Suprapubic skin (tissue), 4 donors: ENCODE data around the gene GRK5.

Experiments
- POLR2A ChIP-seq, 2 donors: fragments of 450-650 bp; IDR thresholded peaks; one replicate each; pipeline ENCODE4 v1.6.1; 2017; ENCODE audit warnings: antibody characterized with exemption in 2 of 2, mild to moderate bottlenecking in 2 of 2, moderate library complexity in 2 of 2
- POLR2AphosphoS5 ChIP-seq, 3 donors: sonication (generic); formaldehyde crosslinking; IDR thresholded peaks; one replicate each; pipeline ENCODE4 v1.6.1; 2017; ENCODE audit warnings: antibody characterized with exemption in 3 of 3
- TF ChIP-seq, protein P1 (sequence below), 2 donors: fragments of 200-600 bp in 1 of 2; fragments of 450-650 bp in 1 of 2; sonication (generic) in 1 of 2; IDR thresholded peaks; one replicate each; pipeline ENCODE4 v1.5.1; 2016 to 2019; ENCODE audit warnings: antibody characterized with exemption in 2 of 2, mild to moderate bottlenecking in 1 of 2, moderate library complexity in 1 of 2

GRCh38 chr10:119209035-119209735 is 1.8 kb downstream of the GRK5 start:
- TF ChIP-seq, protein P1, sequence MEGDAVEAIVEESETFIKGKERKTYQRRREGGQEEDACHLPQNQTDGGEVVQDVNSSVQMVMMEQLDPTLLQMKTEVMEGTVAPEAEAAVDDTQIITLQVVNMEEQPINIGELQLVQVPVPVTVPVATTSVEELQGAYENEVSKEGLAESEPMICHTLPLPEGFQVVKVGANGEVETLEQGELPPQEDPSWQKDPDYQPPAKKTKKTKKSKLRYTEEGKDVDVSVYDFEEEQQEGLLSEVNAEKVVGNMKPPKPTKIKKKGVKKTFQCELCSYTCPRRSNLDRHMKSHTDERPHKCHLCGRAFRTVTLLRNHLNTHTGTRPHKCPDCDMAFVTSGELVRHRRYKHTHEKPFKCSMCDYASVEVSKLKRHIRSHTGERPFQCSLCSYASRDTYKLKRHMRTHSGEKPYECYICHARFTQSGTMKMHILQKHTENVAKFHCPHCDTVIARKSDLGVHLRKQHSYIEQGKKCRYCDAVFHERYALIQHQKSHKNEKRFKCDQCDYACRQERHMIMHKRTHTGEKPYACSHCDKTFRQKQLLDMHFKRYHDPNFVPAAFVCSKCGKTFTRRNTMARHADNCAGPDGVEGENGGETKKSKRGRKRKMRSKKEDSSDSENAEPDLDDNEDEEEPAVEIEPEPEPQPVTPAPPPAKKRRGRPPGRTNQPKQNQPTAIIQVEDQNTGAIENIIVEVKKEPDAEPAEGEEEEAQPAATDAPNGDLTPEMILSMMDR (IDR thresholded peaks at IDR 0.05), result peak; percentile 72 to 84
- TF ChIP-seq POLR2A (IDR thresholded peaks at IDR 0.05) (no peak), POLR2AphosphoS5 (IDR thresholded peaks at IDR 0.05) (no peak)
